Measurements from ENCODE around the gene DAB1.

Gene DAB1

GRCh38 chr1:56961426-56961825, 462.4 kb downstream of the DAB1 start:
- no peak overlapping the region for H3K4me3 Mint-ChIP-seq

GRCh38 chr1:56958526-56958925, 465.3 kb downstream of the DAB1 start:
- H3K27me3 Mint-ChIP-seq (ENCODE audit: low read depth): no peaks in the 10 kb centered on the region
- H3K27ac Mint-ChIP-seq: no peak overlapping the region
- H3K4me3 Mint-ChIP-seq: no peak overlapping the region
- no peaks in the 10 kb centered on the region for H3K36me3 Mint-ChIP-seq (ENCODE audit: low read depth)
- no peaks in the 10 kb centered on the region for H3K9me3 Mint-ChIP-seq
- H3K4me1 Mint-ChIP-seq (ENCODE audit: low read depth): no peaks in the 10 kb centered on the region

More at GRCh38 chr1:56961426-56961825, 462.4 kb downstream of the DAB1 start:
- Mint-ChIP-seq H3K36me3 (ENCODE audit: low read depth) (no peaks in the 10 kb centered on the region), H3K27ac (no peak overlapping the region), H3K4me1 (ENCODE audit: low read depth) (no peaks in the 10 kb centered on the region), H3K9me3 (no peaks in the 10 kb centered on the region), H3K27me3 (ENCODE audit: low read depth) (no peaks in the 10 kb centered on the region)

GRCh38 chr1:56957931-56958330, 465.9 kb downstream of the DAB1 start:
- Mint-ChIP-seq H3K4me1 (ENCODE audit: low read depth) (no peaks in the 10 kb centered on the region), H3K9me3 (no peaks in the 10 kb centered on the region), H3K4me3 (no peak overlapping the region), H3K27ac (no peak overlapping the region), H3K27me3 (ENCODE audit: low read depth) (no peaks in the 10 kb centered on the region), H3K36me3 (ENCODE audit: low read depth) (no peaks in the 10 kb centered on the region)

- Mint-ChIP-seq H3K27ac (no peak overlapping the region), H3K4me3 (no peak overlapping the region), H3K36me3 (ENCODE audit: low read depth) (no peaks in the 10 kb centered on the region), H3K4me1 (ENCODE audit: low read depth) (no peaks in the 10 kb centered on the region), H3K9me3 (no peaks in the 10 kb centered on the region), H3K27me3 (ENCODE audit: low read depth) (no peaks in the 10 kb centered on the region)
These were observed 469.2 kb downstream of the DAB1 start for GRCh38 chr1:56954664-56955063.

GRCh38 chr1:56953386-56953785, 470.5 kb downstream of the DAB1 start:
- H3K36me3 Mint-ChIP-seq (ENCODE audit: low read depth): no peaks in the 10 kb centered on the region
- no peak overlapping the region for H3K4me3 Mint-ChIP-seq
- no peak overlapping the region for H3K27ac Mint-ChIP-seq
- H3K9me3 Mint-ChIP-seq: no peaks in the 10 kb centered on the region
- H3K27me3 Mint-ChIP-seq (ENCODE audit: low read depth): no peaks in the 10 kb centered on the region
- H3K4me1 Mint-ChIP-seq (ENCODE audit: low read depth): no peaks in the 10 kb centered on the region

GRCh38 chr1:56952501-56952900, 471.4 kb downstream of the DAB1 start:
- Mint-ChIP-seq H3K36me3 (ENCODE audit: low read depth) (no peaks in the 10 kb centered on the region), H3K9me3 (no peaks in the 10 kb centered on the region), H3K27ac (no peak overlapping the region), H3K4me3 (no peak overlapping the region), H3K27me3 (ENCODE audit: low read depth) (no peaks in the 10 kb centered on the region), H3K4me1 (ENCODE audit: low read depth) (no peaks in the 10 kb centered on the region)

GRCh38 chr1:56948403-56949023, 475.3 kb downstream of the DAB1 start:
- Mint-ChIP-seq H3K36me3 (ENCODE audit: low read depth) (no peaks in the 10 kb centered on the region), H3K4me3 (no peak overlapping the region), H3K27me3 (ENCODE audit: low read depth) (no peaks in the 10 kb centered on the region), H3K27ac (no peak overlapping the region), H3K9me3 (no peaks in the 10 kb centered on the region), H3K4me1 (ENCODE audit: low read depth) (no peaks in the 10 kb centered on the region)

Measured in T-helper 1 cell treated with Interleukin-12 subunit alpha and Interleukin-12 subunit beta and Interleukin-4 antibody, amounts not matched to agents 30 μg/mL and 1 μg/mL, for 36 hours (primary cell).